Dermis blood vessel endothelial cell (primary cell): ENCODE results near the gene TTC38. TPM values are rescaled to one million over a fixed set of nuclear protein-coding genes. Genes with fewer than 3 reads are reported as not detected.
A peak's percentile ranks its signal among the peaks of the same experiment; 100 is the strongest.

ENCODE experiments used
- DNase-seq: peaks from one replicate; pipeline ENCODE4 v3.0.0; 2010
- total RNA-seq: library from RNA; depleted of rRNA; stranded (reverse); fragments of >200 nt; gene quantifications from 2 replicates; pipeline ENCODE4 v1.2.3, GENCODE V29; 2014

Gene TTC38
- total RNA-seq, 1 donor from 2014 or later, result 50.9 TPM

DNA sequence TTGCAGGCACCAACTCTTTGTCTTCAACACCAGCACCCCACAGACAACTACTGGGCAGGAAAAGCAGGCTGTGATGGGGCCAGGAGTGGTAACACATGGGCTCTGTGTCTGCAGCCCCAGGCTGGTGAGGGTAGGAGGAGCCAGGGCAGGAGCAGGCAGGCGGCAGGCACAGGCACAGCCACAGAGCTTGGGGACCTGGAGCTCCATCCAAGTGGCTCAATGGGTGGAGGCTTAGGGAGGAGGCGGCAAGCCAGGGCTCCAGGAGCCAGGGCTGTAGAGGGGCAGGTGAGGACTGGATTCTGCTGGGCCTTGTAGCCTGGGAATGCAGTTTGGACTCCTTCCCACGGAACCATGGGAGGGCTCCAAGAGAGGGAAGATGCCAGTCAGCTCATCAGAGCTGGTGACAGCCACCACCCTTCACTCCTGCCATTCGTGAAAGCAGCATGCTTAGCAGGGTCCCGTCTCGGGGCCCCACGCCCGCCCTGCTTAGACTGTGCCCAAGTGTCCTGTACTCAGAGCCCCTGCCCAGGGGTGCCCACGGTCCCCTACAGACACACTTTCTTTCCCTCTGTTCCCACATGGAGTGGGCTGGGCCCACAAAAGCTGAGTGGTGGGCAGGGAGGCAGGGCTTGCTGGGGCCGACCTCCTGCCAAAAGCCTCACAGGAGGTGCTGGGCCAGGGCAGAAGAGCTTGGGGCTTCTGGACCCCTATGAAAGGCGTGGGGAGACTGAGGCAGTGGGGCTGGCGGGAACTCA is 12.4 kb downstream of the TTC38 start:
- no peak for DNase-seq

DNA sequence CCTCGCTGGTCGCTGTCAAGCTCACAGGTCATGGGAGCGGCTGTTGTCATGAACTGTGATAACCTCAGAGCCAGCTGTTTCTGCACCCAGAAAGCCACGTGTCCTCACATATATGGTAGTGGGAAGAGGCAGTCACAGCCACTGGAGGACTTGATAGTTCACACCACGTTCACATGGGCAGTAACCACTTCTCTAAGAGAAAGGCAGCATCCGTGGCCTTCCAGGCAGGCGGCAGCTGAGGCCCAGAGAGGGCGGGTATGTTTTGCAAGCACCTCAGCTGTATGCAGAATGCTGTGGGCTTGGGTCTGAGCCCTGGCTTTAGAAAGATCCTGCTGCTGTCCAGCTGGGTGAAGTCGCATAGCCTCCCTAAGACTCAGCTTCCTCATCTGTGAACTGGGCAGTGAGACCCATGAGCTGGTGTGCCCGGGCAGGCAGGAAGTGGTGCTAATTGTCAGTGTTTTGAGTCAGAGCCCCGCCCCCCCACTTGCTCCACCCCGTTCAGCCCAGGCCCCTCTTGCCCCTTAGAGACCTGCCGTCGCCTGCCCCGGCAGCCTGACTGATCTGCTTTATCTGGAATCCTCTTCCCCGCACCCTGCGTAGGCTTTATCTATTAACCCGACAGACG is 13.3 kb downstream of the TTC38 start:
- no peak for DNase-seq

DNA sequence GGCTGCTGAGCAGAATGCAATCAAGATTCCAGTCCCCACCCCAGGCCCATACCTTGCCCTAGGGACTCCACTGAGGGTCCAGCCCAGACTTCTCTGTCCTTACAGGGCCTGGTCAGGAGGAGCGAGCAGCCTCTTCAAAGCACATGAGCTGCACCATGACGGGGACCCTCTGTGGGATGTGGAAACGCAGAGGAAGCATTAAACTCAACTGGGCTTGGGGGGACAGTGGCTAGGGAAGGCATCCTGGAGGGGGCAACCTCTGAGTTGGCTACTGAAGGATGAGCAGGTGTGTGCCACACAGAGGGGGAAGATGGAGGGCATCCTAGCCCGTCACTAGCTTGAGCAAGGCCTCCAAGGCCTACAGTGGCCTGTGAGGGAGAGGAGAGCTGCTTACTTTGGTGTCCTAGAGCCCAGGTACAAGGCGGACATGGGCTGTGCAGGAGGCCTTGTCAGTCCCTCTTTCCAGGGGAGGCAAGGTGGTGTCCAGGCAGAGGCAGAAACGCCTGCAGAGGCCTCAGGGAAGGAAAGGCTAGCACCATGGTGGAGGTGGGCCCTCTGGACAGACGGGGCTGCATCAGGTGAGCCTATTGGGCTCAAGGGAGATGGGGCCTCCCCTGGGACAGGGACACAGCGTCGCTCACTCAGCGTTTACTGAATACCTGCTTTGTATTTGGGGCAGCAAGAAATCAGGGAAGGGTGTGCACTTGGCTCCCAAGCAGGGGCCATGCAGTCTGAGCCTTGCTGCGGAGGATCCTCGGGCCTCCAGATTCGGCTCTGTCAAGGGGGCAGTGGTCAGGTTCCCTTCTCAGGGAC is 14.3 kb downstream of the TTC38 start:
- DNase-seq, result no peak

DNA sequence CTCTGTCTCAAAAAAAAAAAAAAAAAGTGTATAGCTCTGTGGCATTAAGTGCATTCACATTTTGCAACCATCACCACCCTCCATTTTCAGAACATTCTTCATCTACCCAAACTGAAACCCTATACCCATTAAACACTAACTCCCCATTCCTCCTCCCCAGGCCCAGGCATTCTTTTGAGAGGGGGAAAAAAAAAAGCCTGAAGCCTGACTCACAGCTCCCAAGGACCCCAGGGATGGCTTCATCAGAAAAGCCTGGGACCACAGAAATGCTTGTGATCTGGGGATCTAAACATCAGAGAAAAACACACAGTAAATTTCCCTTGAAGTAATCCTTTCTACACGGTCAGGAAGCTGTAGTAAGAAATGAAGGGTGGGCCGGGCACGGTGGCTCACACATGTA is 18.2 kb downstream of the TTC38 start:
- DNase-seq, result no peak

DNA sequence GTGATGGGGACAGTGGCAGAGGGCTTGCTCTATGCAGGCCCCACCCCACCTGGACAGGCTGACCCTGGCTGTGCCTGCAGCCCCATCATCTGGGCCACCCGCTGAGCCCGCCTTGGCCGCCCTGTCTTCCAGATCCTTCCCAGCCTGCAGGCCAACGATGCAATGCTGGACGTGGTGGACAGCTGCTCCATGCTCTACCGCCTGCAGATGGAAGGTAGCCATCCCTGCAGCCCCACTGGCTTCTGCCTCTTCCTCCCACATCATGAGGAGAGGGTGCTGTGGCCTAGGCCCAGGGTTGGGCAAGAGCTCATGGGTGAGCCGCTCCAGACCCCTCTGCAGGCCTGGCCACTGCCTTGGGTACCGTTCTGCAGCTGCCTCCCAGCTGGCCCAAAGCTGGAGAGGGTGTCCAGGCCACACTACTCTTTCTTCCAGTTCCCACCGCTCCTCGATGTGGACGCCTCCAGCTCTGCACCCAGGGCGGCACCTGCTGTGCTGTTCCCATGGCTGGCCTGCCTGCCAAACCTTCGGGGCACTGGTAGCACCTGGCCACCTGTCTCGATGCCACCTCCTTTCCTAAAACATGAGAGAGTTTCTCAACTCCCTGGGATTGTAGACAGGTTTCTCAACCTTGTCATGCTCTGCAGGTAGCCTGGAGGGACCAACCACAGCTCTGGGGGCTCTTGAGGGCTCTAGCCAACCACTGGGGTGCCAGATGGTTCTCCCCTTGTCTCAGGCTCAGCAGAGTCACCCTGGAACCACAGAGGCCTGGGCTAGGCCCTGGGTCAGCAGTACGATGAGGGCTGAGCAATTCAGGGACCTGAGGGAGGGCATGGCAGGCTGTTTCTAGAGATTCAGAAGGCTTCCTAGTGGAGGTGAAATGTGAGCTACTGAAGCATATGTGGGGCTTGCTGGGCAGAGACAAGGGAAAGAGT is 19.4 kb downstream of the TTC38 start:
- no peak for DNase-seq

DNA sequence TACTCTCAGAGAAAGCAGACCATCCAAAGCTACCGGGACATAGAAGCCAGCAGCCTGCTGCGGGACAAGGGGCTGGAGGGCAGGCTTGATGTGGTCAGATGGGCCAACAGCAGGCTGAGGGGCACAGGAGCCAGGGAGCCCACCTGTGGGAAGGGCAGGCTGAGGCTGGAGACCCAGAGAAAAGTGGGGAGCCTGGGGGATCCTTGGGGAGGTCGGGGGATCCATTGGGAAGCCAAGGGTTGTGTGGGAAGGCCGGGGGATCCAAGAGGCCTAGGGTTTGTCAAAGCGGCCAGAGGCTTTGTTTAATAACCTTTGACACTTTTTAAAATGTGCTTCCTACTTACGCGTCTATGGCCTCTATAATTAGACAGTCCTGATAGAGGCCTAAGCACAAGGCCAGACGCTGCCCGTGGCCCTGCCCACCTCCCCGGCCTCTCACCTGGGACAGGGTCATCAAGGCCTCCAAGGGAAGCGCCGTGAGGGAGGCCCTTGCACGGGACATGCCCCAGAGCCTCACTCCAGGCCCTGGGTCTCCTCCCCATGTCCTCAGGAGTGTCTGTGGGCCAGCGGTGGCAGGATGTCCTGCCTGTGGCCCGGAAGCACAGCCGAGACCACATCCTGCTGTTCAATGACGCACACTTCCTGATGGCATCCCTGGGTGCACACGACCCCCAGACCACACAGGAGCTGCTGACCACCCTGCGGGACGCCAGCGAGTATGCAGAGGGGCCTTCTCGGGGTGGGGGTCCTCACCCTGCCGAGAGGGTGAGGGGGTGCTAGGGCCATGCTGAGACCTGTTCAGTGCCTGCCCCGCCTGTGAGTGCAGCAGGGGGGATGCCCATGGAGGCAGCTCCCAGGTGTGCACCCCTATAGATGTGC is 20.3 kb downstream of the TTC38 start:
- DNase-seq, result peak; percentile 65

DNA sequence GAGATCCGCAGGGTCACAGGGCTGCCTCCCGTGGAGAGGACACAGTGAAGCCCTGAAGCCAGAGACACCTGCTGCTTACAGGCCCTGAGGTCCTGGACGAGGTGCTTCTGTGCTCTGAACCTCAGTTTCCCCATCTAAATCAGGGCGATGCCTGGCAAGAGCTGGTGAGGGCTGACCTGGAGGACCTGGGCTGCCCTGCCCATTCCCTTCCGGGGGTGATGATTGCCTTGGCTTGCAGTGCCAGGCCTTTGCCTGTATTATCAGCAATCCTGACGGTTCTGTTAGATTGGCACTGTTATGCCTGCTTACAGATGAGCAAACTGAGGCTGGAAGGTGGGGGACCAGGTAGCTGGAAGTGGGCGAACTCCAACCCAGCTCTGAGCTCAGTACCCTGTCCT is 21.0 kb downstream of the TTC38 start:
- no peak for DNase-seq

DNA sequence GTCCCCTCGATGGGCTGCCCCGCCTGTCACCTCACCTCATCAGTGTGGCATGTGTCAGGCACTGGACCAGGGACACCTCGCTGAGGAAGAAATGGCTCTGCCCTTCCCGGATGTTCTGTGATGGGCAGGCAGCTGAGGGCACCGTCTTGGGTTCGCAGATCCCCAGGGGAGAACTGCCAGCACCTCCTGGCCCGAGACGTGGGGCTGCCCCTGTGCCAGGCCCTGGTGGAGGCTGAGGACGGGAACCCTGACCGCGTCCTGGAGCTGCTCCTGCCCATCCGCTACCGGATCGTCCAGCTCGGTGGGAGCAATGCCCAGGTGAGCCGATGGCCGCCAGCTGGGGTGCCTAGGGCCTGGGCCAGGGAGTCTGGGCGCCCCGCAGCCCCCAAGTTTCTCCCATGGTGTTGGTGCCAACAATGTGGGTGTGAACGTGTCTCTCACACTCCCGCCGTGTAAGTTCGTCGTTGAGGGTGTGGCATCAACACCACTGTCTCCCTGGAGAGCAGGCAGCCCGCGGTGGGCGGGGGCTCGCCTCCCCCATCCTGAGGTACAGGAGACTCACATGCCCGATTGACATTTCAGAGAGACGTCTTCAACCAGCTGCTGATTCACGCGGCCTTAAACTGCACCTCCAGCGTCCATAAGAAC is 21.6 kb downstream of the TTC38 start:
- no peak for DNase-seq

DNA sequence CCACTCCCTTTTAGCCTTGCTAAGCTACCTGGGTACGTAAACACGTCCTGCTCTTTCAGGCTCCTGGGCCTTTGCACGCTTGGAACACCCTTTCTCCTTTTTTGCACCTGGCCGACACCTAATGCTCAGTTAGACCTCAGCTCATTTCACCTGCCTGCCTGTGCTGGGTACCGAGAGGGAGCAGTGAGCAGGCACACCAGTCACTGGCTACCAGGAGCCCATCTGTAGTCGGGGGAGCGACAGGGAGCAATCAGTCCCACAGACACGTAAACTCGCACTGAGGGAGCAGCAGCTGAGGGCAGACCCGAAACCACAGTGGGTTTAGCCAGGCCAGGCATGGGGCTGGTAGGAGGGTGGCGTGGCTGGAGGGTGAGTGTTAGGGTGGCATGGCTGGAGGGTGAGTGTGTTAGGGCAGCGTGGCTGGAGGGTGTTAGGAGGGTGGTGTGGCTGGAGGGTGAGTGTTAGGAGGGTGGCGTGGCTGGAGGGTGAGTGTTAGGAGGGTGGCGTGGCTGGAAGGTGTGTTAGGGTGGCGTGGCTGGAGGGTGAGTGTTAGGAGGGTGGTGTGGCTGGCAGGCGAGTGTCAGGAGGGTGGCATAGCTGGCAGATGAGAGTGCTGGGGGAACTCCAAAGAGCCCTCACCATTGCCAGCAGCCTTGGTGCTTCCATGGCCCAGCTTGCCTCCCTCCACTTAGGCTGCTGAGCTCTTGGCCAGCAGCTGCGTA is 22.5 kb downstream of the TTC38 start:
- no peak for DNase-seq

DNA sequence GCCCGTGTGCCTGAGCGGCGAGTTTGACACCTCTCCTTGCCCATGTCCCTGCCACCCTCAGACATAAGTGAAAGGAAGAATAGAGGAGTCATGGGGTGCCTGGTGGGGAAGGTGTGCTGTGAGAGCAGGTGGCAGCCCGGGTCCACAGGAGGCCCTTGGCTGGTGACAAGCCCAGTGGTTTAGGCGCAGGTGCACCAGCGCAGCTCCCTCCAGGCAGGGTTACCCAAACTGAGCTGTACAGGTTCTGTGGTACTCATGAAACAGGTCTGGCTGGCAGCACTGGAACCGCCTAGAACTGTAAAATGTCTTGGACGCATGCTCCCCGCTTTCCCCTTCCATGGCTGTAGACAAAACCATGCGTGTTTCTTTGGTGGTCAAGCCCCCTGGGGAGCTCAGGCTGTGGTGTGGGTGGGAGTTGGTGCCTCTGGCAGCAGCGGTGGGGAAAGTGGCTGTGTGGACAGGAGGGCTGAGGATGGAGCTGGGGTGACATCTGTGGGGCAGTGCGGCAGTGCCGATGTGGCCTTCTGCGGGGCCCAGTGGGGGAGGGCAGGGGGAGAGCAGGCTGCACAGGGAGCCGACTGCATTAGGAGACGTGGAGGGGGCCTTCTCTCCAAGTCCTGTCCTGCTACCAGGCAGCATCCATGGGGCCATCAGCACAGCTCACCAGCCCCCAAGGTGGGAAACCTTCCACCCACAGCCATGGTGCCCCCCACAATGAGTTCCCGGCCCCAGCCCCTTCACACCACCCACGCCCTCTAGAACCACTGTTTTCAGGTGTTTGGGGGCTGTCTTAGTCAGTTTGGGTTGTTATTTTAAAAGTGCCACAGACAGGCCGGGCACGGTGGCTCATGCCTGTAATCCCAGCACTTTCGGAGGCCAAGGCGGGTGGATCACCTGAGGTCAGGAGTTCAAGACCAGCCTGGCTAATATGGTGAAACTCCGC is 23.3 kb downstream of the TTC38 start:
- no peak for DNase-seq

DNA sequence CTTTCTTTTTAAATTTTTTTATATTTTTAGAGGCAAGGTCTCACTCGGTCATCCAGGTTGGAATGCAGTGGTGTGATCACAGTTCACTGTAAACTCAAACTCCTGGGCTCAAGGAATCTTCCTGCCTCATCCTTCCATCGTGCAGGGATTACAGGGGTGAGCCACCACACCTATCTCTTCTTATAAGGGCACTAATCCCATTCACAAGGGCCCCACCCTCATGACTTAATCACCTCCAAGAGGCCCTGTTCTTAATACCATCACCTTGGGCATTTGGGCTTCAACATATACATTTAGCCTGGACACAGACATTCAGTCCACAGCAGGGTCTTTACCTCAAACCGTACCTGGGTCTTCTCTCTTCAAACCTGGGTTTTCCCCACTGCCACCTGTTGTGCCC is 24.4 kb downstream of the TTC38 start:
- no peak for DNase-seq

DNA sequence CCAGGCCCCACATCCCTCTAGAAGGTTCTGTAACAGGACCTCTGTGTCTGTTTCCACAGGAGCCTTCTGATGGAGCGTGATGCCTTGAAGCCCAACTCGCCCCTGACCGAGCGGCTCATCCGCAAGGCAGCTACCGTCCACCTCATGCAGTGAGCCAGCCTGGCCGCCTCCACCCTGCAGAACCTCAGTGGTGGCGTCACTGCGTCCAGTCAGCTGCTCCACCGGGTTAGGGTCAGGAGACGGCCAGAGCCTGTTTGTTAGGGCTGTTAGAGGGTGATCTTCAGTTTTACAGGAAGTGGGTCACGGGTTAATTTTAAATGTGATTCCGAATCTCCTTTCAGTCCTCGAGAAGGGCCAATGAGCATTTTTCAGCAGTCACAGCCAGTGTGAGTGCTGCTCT is 24.9 kb downstream of the TTC38 start:
- DNase-seq, result no peak

DNA sequence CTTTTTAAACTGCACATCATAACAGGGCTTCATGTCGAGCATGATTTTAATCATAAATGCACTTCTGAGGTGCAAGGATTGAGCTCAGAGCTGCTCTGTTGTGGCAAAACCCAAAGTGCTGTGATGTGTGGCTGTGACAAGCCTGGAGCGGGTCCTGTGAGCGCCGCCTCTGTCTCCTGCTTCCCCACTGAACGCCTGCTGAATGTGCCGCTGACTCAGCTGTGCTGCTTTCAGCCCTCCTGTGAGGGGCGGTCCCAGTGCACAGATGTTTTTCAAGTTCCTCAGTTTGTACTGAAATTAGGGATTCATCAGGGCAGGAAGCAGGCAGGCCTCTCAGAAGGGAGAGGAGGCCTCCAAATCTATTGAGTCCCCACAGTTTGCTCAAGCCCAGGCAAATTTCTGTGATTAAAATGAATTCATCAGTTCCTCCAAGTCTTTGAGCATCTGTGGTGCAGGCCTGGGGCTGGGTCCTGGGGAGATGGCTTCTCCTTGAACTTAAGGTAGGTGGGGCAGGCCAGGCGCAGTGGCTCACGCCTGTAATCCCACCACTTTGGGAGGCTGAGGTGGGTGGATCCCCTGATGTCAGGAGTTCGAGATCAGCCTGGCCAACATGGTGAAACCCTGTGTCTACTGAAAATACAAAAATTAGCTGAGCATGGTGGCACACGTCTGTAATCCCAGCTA is 25.9 kb downstream of the TTC38 start:
- DNase-seq, result no peak

DNA sequence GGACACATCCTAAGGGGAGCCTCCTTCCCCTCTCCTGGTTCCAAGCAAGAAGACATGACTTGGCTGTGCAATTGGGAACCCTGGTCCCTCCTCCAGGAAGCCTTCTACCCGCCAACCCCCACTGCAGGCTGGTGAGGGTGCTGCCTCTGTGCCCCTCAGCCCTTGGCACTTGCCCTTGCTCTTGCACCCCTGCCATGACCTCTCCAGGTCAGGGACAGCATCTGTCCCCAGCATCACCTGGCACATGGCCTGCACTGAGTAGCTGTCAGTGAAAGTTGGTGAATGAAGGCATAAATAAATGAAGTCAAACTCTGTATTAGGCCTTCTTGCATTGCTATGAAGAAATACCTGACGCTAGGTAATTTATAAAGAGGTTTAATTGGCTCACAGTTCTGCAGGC is 27.0 kb downstream of the TTC38 start:
- DNase-seq, result no peak

DNA sequence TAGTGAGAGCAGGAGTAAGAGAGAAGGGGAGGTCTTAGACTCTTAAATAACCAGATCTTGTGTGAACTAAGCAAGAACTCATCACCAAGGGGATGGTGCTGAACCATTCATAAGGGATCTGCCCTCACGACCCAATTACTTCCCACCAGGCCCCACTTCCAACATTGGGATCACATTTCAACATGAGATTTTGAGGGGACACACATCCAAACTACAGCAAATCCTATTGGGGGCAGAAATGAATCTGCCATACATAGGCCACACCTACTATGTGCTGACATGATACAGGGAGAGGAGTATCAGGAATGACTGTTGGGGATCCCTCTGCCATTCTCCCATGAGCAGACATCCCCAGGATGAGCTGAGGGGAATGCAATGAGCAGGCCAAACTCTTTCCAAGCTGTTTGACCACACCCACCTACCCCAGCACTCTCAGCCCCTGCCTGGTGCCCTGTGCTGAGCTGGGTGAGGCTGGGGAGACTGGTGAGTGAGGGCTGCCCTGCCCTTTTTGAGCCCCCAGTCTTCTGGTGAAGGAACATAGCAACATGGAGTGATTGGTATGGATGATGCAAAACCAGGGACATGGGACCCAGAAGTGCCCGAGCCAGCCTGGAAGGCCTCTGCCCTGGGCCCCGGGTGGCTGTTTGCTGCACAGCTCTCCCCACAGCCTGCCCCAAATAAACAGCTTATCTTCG is 27.6 kb downstream of the TTC38 start:
- no peak for DNase-seq

DNA sequence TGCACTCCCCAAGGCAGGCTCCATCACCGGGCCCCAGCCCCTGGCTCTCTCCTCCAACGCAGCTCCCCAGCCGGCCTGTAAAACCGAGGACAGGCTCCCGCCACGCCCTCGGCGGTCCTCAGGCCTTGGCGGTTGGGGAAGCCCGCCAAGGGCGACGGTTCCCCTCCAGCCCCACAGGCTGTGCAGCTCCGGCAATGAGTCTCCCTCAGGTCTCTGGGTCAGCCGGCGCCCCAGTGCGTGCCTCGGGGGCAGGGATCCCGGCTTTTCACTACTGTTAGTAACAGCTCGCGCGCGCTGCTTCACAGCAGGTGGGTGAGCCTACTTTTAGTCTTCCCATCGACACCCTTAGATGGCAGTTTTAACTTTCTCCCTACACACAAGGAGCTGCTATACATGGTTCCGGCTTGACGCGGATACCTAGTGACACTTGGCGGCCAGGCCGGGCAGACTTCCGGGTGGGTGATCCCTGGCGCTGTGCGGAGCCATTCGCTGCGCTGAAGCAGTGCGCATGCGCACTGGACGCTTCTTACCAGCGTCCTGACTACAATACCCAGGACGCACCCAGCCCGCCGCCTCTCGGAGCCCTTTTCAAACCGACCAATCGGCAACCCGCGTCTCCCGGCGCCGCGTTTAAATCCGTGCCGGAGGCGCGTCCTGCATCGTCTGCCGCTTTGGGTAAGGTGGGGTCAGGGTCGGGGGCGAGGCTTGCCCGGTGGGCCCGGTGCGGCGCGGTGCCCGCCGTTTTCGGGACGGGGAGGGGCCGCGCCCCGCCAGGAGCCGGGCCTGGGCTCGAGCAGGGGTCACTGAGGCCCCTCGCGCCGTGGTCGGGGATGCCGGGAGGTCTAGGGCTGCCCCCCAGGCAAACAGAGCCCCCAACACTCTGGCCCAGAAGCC is 28.7 kb downstream of the TTC38 start, which contains the start of gene GTSE1:
Gene GTSE1, plus strand, starts transcription at position 614 of the 894 bp plus-strand sequence. CDS start 531 bp downstream, outside the sequence.
- DNase-seq, result peak; percentile 98
